ENCODE measurements around the gene SLC38A6. TPM values are rescaled to one million over a fixed set of nuclear protein-coding genes. Genes with fewer than 3 reads are reported as not detected.
"Not testable (repeated sequence)": the region's sequence is repeated elsewhere in the genome, so short reads cannot be mapped to it uniquely, and the experiment has no call there.

Gene SLC38A6
- total RNA-seq, 1 donor from 2014 or later: 36.3 TPM

- no peak for DNase-seq
Measured at GRCh38 chr14:61063461-61063860, 82.4 kb downstream of the SLC38A6 start.

- DNase-seq: no peak
Measured at GRCh38 chr14:61064210-61064609, 83.2 kb downstream of the SLC38A6 start.

GRCh38 chr14:61064856-61065255 lies 83.8 kb downstream of the SLC38A6 start:
- DNase-seq: no peak

- DNase-seq: no peak
Measured at GRCh38 chr14:61065656-61066055, 84.6 kb downstream of the SLC38A6 start.

- DNase-seq: not testable (repeated sequence)
Measured at GRCh38 chr14:61072442-61072841, 91.4 kb downstream of the SLC38A6 start.

- DNase-seq: no peak
Measured at GRCh38 chr14:61074852-61075251, 93.8 kb downstream of the SLC38A6 start.

GRCh38 chr14:61076556-61076955 lies 95.5 kb downstream of the SLC38A6 start:
- no peak for DNase-seq

GRCh38 chr14:61077437-61077836 lies 96.4 kb downstream of the SLC38A6 start:
- DNase-seq: no peak

- DNase-seq: no peak
Measured at GRCh38 chr14:61077951-61078720, 97.1 kb downstream of the SLC38A6 start.

- peak; percentile 96 for DNase-seq
Measured at GRCh38 chr14:61080591-61081010, 99.6 kb downstream of the SLC38A6 start.

- no peak for DNase-seq
Measured at GRCh38 chr14:61088081-61088480, 107.0 kb downstream of the SLC38A6 start.

GRCh38 chr14:61089126-61089750 lies 108.2 kb downstream of the SLC38A6 start:
- DNase-seq: no peak

GRCh38 chr14:61090432-61091216 lies 109.6 kb downstream of the SLC38A6 start:
- DNase-seq: no peak

- DNase-seq: no peak
Measured at GRCh38 chr14:61091657-61092273, 110.7 kb downstream of the SLC38A6 start.

- not testable (repeated sequence) for DNase-seq
Measured at GRCh38 chr14:61098096-61098495, 117.1 kb downstream of the SLC38A6 start.

- no peak for DNase-seq
Measured at GRCh38 chr14:61098721-61099120, 117.7 kb downstream of the SLC38A6 start.

- peak; percentile 91 for DNase-seq
Measured at GRCh38 chr14:61099216-61099835, 118.3 kb downstream of the SLC38A6 start.

- DNase-seq: peak; percentile 79
Measured at GRCh38 chr14:61101803-61102548, 120.9 kb downstream of the SLC38A6 start.

All from skin of body (tissue), 2 donors.